ENCODE data around the gene CEP95. TPM values are rescaled to one million over a fixed set of nuclear protein-coding genes. Genes with fewer than 3 reads are reported as not detected.
"Not testable (repeated sequence)": the region's sequence is repeated elsewhere in the genome, so short reads cannot be mapped to it uniquely, and the experiment has no call there.

The CEP95 gene
- total RNA-seq, 2 experiments from 2014 or later, result 45.7 to 52.6 TPM

DNA sequence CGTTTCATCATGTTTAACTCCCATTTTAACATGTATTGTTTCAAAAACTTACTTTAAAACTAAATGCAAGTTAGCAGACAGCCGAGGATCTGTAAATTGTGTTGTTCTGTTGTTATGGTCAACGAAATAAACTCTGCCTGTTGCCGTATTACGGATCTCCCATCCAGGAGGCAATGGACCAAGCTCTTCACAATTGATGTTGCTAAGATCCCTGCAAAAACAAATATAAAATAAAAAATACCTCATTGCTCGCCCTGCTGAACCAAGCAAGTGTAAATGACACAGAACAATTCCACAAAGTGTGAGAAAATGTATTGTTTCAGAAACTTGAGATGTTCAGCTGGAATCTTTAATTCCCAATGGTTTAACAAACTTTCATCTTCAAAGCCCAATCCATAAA is 65.0 kb downstream of the CEP95 start:
- Mint-ChIP-seq H3K9me3 (ENCODE audit: low read depth) (no peaks in the 10 kb centered on the region), H3K4me1 (peaks cover 18% of the 10 kb centered on the region), H3K27ac (no peak overlapping the region), H3K4me3 (no peak overlapping the region), H3K36me3 (peaks cover 24% of the 10 kb centered on the region), H3K27me3 (no peaks in the 10 kb centered on the region)
- DNase-seq, result no peak
- CTCF ChIA-PET, result interaction anchor here (1.2 kb wide), 1 partner anchor 77 kb away, joined by 4 read pairs; no protein-coding TSS in a partner anchor
- no peak for ATAC-seq

DNA sequence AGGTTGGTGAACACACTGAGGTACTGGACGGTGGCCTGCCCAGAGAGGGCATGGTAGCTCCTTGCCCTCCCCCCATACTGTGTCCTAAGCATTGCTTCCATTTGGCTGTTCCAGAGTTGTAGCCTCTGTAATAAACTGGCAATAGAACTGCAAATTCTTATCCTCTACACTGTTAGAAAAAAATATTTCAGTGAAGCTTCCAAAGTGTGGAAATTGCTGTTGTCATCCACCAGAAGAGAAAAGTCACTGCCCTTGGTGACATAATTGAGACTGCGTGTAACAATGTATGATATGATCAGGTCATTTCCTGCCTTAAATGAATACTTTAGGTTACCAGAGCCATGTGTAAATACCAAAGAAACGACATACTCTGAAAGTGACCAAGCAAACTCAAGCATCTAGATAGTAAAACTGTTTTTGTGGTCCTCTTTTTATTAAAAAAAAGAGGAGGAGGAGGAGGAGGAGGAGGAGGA is 65.9 kb downstream of the CEP95 start:
- peaks cover 25% of the 10 kb centered on the region for H3K36me3 Mint-ChIP-seq
- H3K27ac Mint-ChIP-seq, result peak overlapping the region; percentile 84
- H3K27me3 Mint-ChIP-seq, result no peaks in the 10 kb centered on the region
- H3K4me3 Mint-ChIP-seq, result no peak overlapping the region
- ATAC-seq (peak; percentile 89), DNase-seq (no peak)
- H3K9me3 Mint-ChIP-seq (ENCODE audit: low read depth), result peaks cover 4% of the 10 kb centered on the region
- peaks cover 18% of the 10 kb centered on the region for H3K4me1 Mint-ChIP-seq
- CTCF ChIA-PET, result interaction anchor here (0.9 to 1.2 kb wide), 3 partner anchors 30 to 82 kb away, joined by 3 to 4 read pairs (median 3); no protein-coding TSS in a partner anchor

DNA sequence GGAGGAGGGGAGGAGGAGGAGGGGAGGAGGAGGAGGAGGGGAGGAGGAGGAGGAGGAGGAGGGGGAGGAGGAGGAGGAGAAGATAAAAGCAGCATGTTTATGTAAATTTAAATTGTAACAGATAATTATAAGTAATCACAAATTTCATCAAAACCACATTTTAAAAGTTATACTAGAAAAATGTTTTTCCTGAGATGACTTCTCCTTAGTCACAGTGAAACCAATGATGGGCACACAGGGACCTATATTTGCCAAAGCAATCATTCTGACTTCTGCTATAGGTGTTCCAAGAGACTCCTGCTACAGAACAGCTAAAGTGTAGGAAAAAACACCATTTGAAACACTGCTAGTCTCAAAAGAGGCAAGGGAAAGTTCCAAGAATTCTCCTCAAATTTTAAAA is 66.4 kb downstream of the CEP95 start:
- ATAC-seq (peak; percentile 64), DNase-seq (no peak)
- Mint-ChIP-seq H3K9me3 (ENCODE audit: low read depth) (peaks cover 4% of the 10 kb centered on the region), H3K27me3 (no peaks in the 10 kb centered on the region), H3K4me1 (peaks cover 18% of the 10 kb centered on the region), H3K4me3 (no peak overlapping the region), H3K27ac (peak overlapping the region; percentile 33), H3K36me3 (peaks cover 27% of the 10 kb centered on the region)
- CTCF ChIA-PET, result interaction anchor here (0.9 to 1.2 kb wide), 3 partner anchors 30 to 82 kb away, joined by 3 to 4 read pairs (median 3); no protein-coding TSS in a partner anchor

DNA sequence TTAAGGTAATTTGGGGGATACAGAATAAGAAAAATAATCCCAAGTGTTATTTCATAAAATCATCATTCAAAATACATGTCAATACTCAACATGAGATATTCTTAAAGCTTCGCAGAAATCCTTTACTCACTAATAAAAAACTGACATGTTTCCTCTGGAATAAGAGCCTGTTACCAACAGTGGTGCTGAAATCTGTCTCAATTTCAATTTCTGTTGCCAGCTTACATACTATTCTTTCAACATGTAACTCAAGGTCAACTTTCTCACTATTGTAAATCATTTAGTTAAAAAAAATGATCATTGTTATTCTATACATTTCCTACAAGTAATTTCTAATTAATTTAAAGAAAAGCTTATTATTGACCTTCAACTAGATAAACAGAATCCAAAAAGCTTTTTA is 67.9 kb downstream of the CEP95 start:
- Mint-ChIP-seq H3K4me3 (no peak overlapping the region), H3K36me3 (peaks cover 19% of the 10 kb centered on the region), H3K9me3 (ENCODE audit: low read depth) (peaks cover 4% of the 10 kb centered on the region), H3K27ac (no peak overlapping the region), H3K4me1 (peaks cover 18% of the 10 kb centered on the region), H3K27me3 (no peaks in the 10 kb centered on the region)
- DNase-seq (no peak), ATAC-seq (no peak)
- CTCF ChIA-PET, result interaction anchor here (0.7 to 2.5 kb wide), 5 partner anchors 9 to 60 kb away, joined by 3 to 6 read pairs (median 3); no protein-coding TSS in a partner anchor

DNA sequence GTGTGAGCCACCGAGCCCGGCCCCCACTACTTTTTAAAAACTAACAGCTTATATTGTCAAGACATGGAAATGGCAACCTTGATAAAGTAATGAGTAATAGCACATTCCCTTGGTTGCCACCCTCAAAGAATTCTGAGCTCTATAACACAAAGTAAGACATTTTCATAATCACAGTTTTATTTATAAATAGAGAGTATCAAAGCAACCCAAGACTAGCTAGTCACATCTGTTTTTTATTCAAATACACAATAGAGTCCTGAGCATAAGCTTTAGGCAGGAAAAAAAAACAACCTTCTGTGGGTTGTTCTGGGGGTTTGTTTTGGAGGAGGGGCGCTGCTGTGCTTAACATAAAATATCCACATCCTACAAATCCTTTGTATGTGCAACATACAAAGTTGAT is 68.7 kb downstream of the CEP95 start:
- peaks cover 21% of the 10 kb centered on the region for H3K36me3 Mint-ChIP-seq
- H3K27me3 Mint-ChIP-seq, result no peaks in the 10 kb centered on the region
- CTCF ChIA-PET, result interaction anchor here (1.0 to 2.5 kb wide), 4 partner anchors 8 to 59 kb away, joined by 3 to 6 read pairs (median 4); no protein-coding TSS in a partner anchor
- peaks cover 4% of the 10 kb centered on the region for H3K9me3 Mint-ChIP-seq (ENCODE audit: low read depth)
- H3K27ac Mint-ChIP-seq, result no peak overlapping the region
- ATAC-seq (no peak), DNase-seq (no peak)
- H3K4me3 Mint-ChIP-seq, result no peak overlapping the region
- H3K4me1 Mint-ChIP-seq, result peaks cover 21% of the 10 kb centered on the region

DNA sequence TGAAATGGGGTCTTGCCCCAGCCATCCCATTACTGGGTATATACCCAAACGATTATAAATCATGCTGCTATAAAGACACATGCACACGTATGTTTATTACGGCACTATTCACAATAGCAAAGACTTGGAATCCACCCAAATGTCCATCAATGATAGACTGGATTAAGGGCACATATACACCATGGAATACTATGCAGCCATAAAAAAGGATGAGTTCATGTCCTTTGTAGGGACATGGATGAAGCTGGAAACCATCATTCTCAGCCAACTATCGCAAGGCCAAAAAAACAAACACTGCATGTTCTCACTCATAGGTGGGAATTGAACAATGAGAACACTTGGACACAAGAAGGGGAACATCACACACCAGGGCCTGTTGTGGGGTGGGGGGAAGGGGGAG is 70.2 kb downstream of the CEP95 start:
- not testable (repeated sequence) for H3K27me3 Mint-ChIP-seq; ATAC-seq; H3K4me3 Mint-ChIP-seq; H3K27ac Mint-ChIP-seq; H3K9me3 Mint-ChIP-seq (ENCODE audit: low read depth); DNase-seq
- Mint-ChIP-seq H3K4me1 (peaks cover 32% of the 10 kb centered on the region), H3K36me3 (peaks cover 27% of the 10 kb centered on the region)
- CTCF ChIA-PET, result interaction anchor here (0.9 to 2.5 kb wide), 4 partner anchors 20 to 85 kb away, joined by 4 to 6 read pairs (median 4); no protein-coding TSS in a partner anchor

DNA sequence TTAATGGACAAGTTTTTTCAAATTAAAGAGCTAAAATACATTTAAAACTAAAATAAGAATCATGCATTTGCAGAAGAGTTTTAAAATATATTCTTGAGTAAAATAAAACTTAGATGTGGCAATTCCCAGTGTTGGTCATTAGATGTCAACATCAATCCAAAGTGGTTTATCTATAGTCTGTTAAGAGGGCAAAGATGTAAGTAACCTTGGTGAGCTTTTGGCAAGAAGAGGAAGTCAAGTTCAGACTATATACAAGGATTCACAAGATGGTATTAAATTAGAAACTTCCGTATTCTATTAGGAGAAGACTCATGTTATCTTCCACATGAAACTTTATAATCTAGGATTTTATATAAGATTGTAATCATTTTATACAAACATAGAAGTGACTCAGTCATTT is 73.1 kb downstream of the CEP95 start:
- no peak overlapping the region for H3K27ac Mint-ChIP-seq
- CTCF ChIA-PET, result interaction anchor here (0.6 to 1.4 kb wide), 4 partner anchors 8 to 69 kb away, joined by 4 to 6 read pairs (median 4); no protein-coding TSS in a partner anchor
- no peak for ATAC-seq

DNA sequence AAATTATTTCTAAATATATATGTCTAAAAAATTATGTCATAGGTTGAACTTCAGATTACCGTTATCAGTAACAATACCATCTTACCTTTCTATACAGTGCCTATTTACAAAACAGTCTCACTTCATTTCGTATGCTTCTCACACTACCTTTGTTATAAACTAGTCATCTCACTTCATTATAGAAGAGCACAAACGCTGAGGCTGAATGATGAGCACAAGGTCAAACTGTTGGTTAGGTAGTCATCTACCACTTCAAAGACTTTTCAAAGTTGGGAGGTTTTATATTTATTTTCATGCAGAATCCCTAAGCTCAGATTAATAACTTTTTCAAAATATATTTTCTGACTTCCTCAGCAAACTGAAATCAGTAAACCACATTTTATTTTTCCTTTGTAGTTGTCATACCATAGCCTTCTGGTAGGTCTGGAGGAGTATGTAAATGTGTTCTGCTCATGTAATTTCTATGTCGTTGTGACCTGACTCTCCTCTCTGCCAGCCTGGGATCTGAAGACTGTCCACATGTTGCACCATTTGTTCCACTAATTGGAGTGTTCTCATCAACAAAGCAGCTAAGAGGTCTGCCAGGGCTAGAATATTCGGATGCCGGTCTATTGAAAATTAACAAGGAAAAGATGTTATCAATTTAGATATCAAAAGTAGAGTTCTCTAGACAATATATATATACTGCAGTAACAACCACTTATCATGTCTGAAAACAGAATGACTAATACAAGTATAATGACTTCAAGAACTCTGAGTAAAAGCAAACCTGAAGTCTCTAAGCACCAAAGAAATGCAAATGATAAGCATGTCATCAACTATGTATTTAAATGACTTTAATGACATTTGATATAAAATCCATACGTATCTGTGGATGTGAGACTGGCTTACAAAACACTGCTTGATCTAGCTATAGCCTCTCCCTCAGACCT is 73.9 kb downstream of the CEP95 start:
- peaks cover 20% of the 10 kb centered on the region for H3K4me1 Mint-ChIP-seq
- H3K27me3 Mint-ChIP-seq, result no peaks in the 10 kb centered on the region
- ATAC-seq, result peak; percentile 69
- peak overlapping the region; percentile 75 for H3K27ac Mint-ChIP-seq
- CTCF ChIA-PET, result interaction anchor here (0.6 to 1.4 kb wide), 4 partner anchors 8 to 69 kb away, joined by 4 to 6 read pairs (median 4); no protein-coding TSS in a partner anchor
- peaks cover 34% of the 10 kb centered on the region for H3K36me3 Mint-ChIP-seq
- peaks cover 4% of the 10 kb centered on the region for H3K9me3 Mint-ChIP-seq (ENCODE audit: low read depth)
- no peak for DNase-seq
- H3K4me3 Mint-ChIP-seq, result no peak overlapping the region

More for the DNA sequence above, 73.1 kb downstream of the CEP95 start:
- no peaks in the 10 kb centered on the region for H3K27me3 Mint-ChIP-seq
- DNase-seq, result no peak
- peaks cover 34% of the 10 kb centered on the region for H3K36me3 Mint-ChIP-seq
- no peak overlapping the region for H3K4me3 Mint-ChIP-seq
- H3K9me3 Mint-ChIP-seq (ENCODE audit: low read depth), result peaks cover 4% of the 10 kb centered on the region
- H3K4me1 Mint-ChIP-seq, result peaks cover 20% of the 10 kb centered on the region

DNA sequence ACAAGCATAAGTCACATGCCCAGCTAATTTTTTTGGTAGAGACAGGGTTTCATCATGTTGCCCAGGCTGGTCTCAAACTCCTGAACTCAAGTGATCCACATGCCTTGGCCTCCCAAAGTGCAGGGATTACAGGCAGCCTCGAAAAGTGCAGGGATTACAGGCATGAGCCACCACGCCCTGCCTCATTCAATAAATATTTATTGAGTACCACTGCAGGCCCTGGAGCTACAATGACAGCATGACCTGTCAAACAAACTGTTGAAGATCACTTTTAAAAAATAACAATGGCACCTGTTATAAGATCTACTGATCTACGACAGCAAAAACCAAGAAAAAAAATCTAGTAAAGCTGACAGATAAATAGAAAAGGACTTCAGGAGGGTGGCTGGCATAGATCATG is 76.3 kb downstream of the CEP95 start:
- H3K9me3 Mint-ChIP-seq (ENCODE audit: low read depth), result no peaks in the 10 kb centered on the region
- no peaks in the 10 kb centered on the region for H3K27me3 Mint-ChIP-seq
- no peak overlapping the region for H3K27ac Mint-ChIP-seq
- DNase-seq (no peak), ATAC-seq (no peak)
- CTCF ChIA-PET, result interaction anchor here (0.6 to 0.8 kb wide), 3 partner anchors 8 to 86 kb away, joined by 3 read pairs; partner anchors contain the start of gene POLG2
- no peak overlapping the region for H3K4me3 Mint-ChIP-seq
- peaks cover 20% of the 10 kb centered on the region for H3K4me1 Mint-ChIP-seq
- H3K36me3 Mint-ChIP-seq, result peaks cover 26% of the 10 kb centered on the region

DNA sequence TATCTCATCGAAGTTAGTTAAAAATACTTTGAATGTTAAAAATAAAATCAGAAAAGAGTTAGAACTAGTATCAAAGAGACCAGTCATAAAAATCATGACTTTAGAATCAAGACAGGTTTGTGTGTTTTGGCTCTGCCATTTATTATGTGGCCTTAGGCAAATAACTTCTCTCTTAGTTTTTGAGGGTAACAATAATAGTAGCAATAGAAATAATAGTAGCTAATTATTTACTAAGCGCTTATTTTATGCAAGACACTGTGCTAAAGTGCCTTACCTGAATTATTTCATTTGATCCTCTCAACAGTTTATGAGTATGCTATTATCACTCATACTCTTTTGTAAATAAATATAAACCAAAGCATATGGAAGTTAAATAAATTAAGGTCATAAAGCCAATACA is 78.4 kb downstream of the CEP95 start:
- Mint-ChIP-seq H3K9me3 (ENCODE audit: low read depth) (no peaks in the 10 kb centered on the region), H3K4me1 (peaks cover 18% of the 10 kb centered on the region), H3K36me3 (peaks cover 20% of the 10 kb centered on the region), H3K27me3 (no peaks in the 10 kb centered on the region), H3K27ac (no peak overlapping the region), H3K4me3 (no peak overlapping the region)
- CTCF ChIA-PET, result no interaction called here
- ATAC-seq (no peak), DNase-seq (no peak)

Small RNA genes within 50 kb of the gene (microRNA-seq; reads per million reads assigned to microRNA genes)
- 6.8 reads per million, percentile 20 among the genes with 10 or more reads in this experiment for gene MIR3064
- not detected for gene MIR5047

Other genes starting within 250 kb of the CEP95 start
- 10 to 100 TPM; 14.8 to 17.6 TPM for gene TEX2, start 243.7 kb upstream of the CEP95 start, total RNA-seq
- gene PECAM1, start 116.1 kb upstream of the CEP95 start, total RNA-seq, result 100 to 1,000 TPM; 116 to 124 TPM
- under 1 TPM in 1 of 2 experiments, not detected in 1; 0.82 TPM for gene MILR1, start 57.9 kb upstream of the CEP95 start, total RNA-seq
- gene POLG2, start 9.9 kb upstream of the CEP95 start, total RNA-seq, result 10 to 100 TPM; 36.0 to 47.3 TPM
- gene DDX5, start 688 bp upstream of the CEP95 start, total RNA-seq, result 100 to 1,000 TPM; 842 to 926 TPM
- gene SMURF2, start 155.3 kb downstream of the CEP95 start, total RNA-seq, result 10 to 100 TPM; 16.0 to 22.1 TPM